GM21360 (cell line): Measurements from ENCODE around the gene SFT2D1.
A peak's percentile ranks its signal among the peaks of the same experiment; 100 is the strongest.
"Not testable (repeated sequence)": the region's sequence is repeated elsewhere in the genome, so short reads cannot be mapped to it uniquely, and the experiment has no call there.

ENCODE experiments used
- ATAC-seq: cut with Tn5 transposase; IDR thresholded peaks from one replicate; pipeline ENCODE4 v1.9.1; 2021; ENCODE audit warnings: mild to moderate bottlenecking, moderate library complexity; ENCODE audit not compliant: unreplicated experiment

The SFT2D1 gene

GRCh38 chr6:166364456-166364855 is 22.1 kb upstream of the SFT2D1 start:
- no peak for ATAC-seq

GRCh38 chr6:166362427-166362826 is 20.1 kb upstream of the SFT2D1 start:
- ATAC-seq = not testable (repeated sequence)

- ATAC-seq = no peak
Measured at GRCh38 chr6:166361077-166361429, 18.7 kb upstream of the SFT2D1 start.

- ATAC-seq = no peak
Measured at GRCh38 chr6:166360243-166361076, 18.1 kb upstream of the SFT2D1 start.

DNA sequence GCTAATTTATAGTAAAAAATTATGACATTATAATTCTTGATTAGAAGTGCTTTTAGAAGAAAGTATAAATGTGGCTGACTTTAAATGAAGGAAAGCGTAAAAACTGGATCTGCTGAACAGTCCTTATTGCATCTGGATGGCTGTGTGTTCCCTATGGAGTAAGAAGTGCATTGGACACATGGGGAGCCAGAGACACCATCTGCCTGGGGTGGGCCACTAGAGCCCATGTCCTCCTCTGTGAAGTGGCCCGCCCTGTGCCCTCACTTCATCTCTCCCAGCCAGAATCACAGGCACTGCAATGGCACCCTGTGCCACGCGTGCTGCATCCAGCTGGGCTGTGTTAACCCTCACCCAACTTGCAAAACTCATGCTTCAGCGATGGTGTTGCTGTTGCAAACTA is 13.2 kb upstream of the SFT2D1 start:
- no peak for ATAC-seq

DNA sequence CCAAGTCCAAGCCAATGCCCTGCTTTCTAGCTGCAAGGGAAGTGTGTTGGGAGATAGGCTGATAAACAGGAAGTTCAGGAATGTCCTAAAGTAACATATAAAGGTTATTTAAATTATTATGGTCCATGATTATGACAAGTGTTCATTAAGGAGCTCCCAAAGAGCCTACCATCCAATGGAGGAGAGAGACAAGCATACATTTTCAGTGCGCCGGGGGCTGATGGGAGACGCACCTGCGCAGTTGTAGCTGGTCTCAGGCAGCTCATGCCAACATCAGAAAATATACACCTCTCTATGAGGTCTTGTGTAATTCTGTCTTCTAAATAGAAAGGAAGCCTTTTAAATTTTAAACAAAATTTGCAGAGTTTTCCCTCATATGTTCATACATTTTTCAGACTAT is 12.6 kb upstream of the SFT2D1 start:
- no peak for ATAC-seq

GRCh38 chr6:166354143-166354542 is 11.8 kb upstream of the SFT2D1 start:
- ATAC-seq = no peak

DNA sequence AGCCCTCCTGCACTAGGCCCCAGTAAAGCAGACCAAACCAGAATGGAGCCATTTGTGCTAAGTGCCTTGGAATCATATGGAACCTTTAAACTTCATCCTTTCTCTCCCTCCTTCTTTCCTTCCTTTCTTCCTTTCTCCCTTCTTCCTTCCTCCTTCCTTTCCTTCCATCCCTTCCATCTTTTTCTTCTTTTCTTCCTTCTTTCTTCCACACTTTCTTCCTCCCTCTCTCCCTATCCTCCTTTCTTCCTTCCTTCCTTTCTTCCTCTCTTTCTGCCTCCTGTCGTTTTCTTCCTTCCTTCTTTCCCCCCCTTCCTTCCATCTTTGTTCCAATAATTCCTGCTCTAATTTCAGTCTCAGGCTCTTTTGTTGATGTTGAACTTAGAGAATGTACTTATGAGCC is 11.2 kb upstream of the SFT2D1 start:
- ATAC-seq = no peak

DNA sequence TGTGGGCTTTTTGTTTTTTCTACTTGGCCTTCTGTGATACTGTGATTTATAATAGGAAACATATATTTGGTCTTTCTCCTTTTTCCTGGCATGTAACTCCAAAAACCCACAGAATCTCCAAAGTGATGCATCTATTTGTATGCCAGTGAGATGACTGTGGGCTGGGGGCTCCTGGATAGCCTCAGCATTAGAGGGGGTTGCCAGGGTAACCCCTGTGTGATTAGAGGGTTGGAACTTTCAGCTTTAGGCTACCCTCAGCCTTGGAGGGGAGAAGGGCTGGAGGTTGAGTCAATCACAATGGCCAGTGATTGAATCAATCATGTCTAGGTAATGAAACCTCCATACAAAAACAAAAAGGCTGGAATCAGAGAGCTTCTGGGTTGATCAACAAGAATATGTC is 10.6 kb upstream of the SFT2D1 start:
- no peak for ATAC-seq

DNA sequence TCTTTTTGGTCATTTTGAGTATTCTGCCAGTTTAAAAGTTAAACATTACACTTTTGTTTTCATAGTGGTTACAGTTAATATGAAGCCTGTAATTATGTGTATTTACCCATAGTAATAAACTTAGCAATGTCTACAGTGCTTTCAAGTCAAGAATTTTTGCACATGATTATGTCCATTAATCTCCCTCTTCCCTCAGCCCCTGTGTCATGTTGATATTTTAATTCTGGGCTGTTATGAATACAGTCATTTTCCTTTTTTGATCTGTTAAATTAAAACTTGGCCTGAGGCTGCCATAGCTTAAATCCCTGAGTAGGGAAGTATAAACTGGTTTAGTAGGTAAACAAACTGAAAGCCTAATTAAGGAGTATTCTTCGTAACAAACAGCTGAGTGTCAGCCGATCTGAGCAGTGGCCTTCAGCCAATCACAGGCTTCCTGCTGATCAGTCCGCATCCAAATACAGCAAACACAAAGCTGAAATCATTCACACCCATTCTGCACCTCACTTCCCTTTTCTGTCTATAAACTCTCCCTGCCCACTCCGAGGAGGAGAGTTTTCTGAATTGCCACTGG is 9.5 kb upstream of the SFT2D1 start:
- peak; percentile 88 for ATAC-seq

DNA sequence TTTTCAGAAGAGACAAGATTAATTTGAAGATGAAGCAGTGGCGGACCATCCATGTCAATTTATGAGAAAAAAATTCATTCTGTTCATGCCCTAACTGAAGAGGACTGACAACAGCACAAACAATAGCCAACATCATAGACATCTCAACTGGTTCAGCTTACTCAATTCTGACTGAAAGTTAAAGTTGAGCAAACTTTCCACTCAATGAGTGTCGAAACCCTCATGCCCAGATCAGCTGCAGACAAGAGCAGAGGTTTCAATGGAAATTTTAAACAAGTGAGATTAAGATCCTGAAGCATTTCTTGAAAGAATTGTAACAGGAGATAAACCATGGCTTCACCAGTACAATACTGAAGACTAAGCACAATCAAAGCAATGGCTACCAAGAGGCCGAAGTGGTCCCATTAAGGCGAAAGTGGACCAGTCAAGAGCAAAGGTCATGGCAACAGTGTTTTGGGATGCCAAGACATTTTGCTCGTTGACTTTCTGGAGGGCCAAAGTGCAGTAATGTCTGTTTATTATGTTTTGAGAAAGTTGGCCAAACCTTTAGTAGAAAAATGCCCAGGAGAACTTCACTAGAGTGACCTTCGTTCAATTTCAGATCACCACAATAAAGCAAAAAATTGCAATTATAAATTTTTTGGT is 6.1 kb upstream of the SFT2D1 start:
- ATAC-seq = no peak

GRCh38 chr6:166346965-166347364 is 4.6 kb upstream of the SFT2D1 start:
- no peak for ATAC-seq

DNA sequence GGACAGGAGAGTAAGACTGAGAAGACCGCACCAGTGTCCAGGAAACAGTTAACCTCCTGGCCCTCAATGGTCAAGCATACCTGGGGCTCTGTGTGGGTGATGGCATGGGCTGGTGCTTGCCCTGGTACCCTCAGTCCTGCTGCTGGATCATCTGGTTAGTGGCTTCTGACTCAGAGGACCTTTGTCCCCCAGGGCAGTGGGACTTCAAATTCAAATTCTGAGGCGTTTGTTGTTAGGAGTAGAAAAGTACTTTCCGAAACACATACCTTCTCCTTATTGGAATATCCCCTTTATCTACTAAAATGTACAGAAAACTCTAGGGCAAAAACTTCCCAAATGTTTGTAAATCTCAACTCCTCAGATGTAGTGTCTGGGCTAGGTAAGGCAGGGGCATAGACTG is 4.1 kb upstream of the SFT2D1 start:
- no peak for ATAC-seq

GRCh38 chr6:166345672-166346071 is 3.3 kb upstream of the SFT2D1 start:
- ATAC-seq = not testable (repeated sequence)

GRCh38 chr6:166344921-166345320 is 2.6 kb upstream of the SFT2D1 start:
- ATAC-seq = not testable (repeated sequence)

DNA sequence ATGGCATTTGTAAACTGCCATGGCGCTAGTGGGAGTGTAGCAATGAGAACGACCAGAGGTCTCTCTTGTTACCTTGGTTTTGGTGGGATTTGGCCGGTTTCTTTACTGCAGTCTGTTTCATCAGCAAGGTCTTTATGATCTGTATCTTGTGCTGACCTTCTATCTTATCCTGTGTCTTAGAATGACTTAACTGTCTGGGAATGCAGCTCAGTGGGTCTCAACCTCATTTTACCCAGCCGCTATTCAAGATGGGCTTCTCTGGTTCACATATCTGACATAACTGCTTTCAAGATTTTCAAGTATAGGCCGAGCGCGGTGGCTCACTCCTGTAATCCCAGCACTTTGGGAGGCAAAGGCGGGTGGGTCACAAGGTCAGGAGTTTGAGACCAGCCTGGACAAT is 1.9 kb upstream of the SFT2D1 start:
- no peak for ATAC-seq

GRCh38 chr6:166343150-166343487 is 774 bp upstream of the SFT2D1 start:
- ATAC-seq = peak; percentile 28

DNA sequence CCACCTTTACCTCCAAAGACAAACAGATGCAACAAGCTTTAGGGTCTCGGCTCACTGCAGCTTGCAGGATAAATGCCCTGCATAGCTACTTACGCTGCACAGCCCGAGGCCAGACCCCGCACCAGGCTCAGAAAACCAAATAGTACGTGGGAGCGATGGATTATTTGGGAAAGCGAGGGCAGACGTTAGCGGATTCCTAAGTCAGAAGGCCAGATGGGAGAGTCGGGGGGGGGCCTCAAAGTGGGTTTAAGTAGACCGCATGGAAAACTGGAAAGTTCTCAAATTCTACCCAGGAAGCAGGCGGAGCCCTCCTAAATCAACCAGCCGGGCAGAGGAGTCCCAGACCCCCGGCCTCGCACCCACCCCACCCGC is 382 bp downstream of the SFT2D1 start:
- ATAC-seq = no peak

GRCh38 chr6:166341464-166341863 is 881 bp downstream of the SFT2D1 start:
- ATAC-seq = no peak

GRCh38 chr6:166338854-166339253 is 3.5 kb downstream of the SFT2D1 start:
- ATAC-seq = no peak

DNA sequence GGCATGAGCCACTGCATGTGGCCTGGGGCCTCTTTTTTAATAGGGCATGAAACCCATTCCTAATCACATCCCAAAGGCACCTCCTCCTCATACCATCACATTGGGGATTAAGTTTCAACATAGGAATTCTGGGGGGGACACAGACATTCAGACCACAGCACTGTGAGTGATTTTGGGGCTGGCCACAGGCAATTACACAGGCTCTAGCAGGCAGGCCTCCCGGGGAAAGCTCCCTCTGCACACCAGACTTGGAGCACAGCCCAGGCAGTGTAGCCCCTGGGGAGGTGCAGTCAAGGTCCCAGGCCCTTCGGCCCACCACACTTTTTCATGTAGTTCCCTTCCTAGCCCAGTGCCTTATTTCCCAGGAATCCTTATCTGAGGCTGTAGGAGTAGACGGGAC is 5.5 kb downstream of the SFT2D1 start:
- ATAC-seq = no peak
